Stimulated activated CD4-positive, alpha-beta T cell treated with anti-CD3 and anti-CD28 coated beads, Interleukin-1b, Interleukin-23, amount 100 ng/mL, for 48 hours (primary cell): Measurements from ENCODE around the gene HOXB3.
A peak's percentile ranks its signal among the peaks of the same experiment; 100 is the strongest.

Experiments used
- DNase-seq: peaks from one replicate; pipeline ENCODE4 v3.0.0-alpha.2; 2020

The HOXB3 gene

GRCh38 chr17:48625495-48626244 is 35.6 kb upstream of the HOXB3 start:
- no peak for DNase-seq

DNA sequence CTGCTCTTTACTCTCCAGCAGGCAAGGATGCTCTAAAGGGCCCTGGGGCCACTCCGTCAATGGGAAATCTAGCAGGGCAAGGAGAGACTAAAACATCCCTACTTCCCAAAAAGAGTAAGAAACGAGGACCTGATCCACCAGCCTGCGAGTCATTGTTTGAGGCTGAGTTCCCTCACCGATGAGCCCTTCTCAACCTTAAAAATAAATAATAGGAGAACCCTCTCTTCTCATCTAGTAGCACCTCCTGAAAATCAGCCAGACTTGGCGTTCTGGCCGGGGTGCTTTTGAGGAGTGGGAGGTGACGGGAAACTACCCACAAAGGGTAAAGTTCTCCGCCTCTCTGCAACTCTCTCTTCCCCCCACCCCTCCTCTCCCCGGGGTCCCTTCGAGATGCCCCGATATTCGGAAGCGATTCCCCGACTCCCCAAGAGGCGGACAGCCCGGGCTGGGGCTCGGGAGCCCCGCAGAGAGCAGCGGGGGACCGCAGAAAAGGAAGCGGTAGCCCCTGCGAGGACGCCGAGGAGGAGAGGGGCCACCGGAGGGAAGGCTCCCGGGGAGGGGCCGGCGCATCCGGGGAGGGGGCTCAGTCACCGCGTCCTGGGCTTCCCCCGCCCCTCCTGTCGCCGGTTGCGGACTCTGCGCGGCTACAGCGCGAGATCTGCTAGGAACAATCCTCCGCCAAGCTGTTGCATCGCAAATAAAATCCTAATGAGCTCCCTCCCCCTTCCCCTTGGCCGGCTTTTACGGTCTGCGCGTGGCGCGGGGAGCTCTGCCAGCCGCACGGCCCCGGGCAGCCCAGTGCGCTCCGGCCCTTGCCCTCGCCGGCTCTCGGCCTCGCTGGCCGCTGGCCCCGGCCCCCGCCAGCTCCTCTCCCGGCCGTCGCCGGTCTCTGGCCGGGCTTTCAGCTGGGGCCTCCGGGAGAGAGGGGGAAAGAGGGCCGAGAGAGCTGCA is 34.8 kb upstream of the HOXB3 start:
- no peak for DNase-seq

- no peak for DNase-seq
Observed at GRCh38 chr17:48624118-48624517, 34.1 kb upstream of the HOXB3 start.

GRCh38 chr17:48623583-48623982 is 33.5 kb upstream of the HOXB3 start:
- DNase-seq: no peak

DNA sequence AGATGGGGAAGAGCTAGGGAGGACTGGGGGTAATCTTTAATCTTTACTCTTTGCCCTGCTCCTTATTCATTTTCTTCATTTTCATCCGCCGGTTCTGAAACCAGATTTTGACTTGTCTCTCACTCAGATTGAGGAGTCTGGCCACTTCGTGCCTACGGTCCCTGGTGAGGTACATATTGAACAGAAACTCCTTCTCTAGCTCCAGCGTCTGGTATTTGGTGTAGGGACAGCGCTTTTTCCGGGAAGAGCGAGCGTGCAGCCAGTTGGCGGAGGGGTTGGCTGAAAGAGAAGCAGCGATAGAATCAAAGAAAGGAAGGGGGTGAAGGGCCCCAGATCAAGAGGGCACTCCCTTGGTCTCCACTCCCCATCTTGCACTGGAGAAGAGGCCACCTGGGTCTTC is 32.8 kb upstream of the HOXB3 start:
- no peak for DNase-seq

DNA sequence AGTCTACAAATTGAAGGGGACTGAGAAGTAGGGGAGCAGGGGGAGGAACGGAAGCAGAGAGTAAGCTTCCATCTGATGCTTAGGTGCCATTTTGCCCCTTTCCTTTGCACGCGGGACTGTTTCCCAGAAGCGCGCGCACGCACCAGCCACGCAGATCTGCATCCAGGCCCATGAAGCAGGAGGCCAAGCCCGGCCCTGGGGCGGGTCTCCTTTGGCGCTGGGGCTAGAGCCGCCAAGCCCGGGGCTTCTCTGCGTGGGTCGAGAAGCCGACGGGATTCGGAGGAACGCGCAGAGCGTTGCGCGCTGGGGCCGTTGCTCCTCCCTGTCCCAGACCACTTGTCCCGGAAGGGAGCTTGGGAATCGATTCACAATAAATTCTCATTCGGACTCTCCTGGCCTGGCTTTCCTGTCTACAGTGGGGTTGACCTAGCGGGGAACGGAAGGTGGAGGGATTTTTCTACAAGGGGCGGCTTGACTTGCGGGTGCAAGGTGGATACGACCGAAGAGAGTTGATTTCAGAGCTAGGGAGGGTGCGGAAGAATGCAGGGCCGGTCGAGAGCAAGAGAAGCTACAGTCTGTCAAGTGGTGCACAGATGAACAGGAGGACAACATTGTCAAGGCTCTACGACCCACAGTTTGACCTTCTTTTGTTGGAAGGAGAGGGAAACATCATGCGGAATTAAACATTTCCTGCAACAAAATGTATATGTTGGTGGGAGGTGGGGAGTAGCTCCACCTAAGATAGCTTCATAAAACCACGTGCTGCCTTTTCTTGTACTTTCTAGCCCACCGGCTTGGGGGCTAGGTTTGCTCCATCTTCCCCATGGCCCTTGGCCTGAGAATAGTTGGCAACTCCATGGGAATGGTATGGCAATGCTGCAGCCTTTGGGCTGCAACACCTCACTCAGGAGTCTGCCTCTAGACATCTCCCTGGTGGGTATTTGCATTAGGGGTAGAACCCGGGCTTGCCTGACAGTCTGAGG is 31.7 kb upstream of the HOXB3 start:
- no peak for DNase-seq

DNA sequence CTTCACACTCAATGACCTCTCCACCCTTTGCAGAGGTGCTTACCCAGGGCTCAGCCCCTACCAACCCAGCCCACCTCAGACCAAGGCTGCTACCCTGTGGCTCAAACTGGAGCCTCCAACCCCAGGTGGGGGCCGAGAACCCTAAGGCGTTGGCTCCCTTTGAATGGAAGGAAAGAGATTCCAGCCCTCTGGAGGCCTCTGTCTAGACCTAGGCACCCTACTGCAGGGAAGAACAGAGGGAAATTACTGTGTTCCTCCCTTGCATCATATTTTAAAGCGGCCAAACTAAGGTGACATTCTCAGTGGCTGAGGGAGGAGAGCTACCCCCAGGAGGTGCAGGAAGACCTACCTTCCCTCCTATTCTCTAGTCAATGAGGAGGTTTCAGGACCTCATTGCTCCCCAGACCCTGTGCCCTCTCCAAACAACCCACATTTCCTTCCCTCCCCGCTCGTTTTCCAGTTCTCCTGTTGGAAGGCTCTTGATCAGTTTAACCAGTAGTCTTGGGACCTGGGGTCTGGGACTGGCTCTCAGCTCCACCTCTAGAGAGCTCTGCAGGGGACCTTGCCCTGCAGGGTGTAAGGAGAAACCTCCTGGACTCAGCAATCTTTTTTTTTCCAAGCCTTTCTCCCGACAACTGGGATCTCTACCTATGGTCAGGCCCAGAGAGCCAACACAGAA is 30.6 kb upstream of the HOXB3 start:
- no peak for DNase-seq

- DNase-seq: no peak
Observed at GRCh38 chr17:48619826-48620449, 29.9 kb upstream of the HOXB3 start.

GRCh38 chr17:48618256-48618896 is 28.3 kb upstream of the HOXB3 start:
- DNase-seq: peak; percentile 81

- no peak for DNase-seq
Observed at GRCh38 chr17:48617471-48618255, 27.6 kb upstream of the HOXB3 start.

DNA sequence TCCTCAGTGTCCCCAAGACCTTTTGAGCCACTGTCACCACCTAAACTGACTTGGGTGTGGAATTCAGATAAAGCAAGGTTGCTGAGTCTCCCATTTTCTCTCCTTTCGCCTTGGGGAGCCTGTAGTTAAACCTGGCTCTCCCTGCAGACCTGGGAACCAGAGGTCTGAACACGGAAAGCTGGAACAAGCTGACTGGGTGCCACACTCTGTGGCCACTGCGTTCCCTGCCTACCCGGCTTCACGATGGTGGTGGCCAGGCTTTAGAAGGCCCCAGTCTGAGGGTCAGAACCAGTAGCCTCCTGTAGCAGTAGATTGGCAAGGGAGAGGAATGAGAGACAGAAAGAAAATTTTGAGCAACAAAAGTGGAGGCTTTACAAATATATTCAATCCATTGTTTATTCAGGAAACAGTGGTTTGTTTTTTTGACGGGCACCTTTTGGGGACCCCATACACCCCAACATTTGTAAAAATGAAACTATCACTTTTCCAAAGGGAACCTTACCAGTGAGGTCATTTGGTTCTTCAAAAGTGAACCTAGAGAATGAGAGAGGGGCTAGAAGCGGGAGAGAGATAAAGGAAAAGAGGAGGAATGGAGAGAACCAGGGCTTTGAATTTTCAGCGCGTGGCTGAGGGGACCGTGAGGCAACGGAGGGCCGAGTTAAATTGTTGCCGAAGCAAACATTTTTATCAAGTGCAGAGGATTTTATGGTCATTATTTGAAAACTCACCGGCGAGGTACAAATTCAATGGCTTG is 26.9 kb upstream of the HOXB3 start:
- no peak for DNase-seq

- no peak for DNase-seq
Observed at GRCh38 chr17:48615963-48616716, 26.1 kb upstream of the HOXB3 start.

- no peak for DNase-seq
Observed at GRCh38 chr17:48615047-48615962, 25.3 kb upstream of the HOXB3 start, which contains the start of gene HOXB8. HOXB8 (minus strand) TSS chr17:48615292; CDS start chr17:48614704, 588 bp downstream.

DNA sequence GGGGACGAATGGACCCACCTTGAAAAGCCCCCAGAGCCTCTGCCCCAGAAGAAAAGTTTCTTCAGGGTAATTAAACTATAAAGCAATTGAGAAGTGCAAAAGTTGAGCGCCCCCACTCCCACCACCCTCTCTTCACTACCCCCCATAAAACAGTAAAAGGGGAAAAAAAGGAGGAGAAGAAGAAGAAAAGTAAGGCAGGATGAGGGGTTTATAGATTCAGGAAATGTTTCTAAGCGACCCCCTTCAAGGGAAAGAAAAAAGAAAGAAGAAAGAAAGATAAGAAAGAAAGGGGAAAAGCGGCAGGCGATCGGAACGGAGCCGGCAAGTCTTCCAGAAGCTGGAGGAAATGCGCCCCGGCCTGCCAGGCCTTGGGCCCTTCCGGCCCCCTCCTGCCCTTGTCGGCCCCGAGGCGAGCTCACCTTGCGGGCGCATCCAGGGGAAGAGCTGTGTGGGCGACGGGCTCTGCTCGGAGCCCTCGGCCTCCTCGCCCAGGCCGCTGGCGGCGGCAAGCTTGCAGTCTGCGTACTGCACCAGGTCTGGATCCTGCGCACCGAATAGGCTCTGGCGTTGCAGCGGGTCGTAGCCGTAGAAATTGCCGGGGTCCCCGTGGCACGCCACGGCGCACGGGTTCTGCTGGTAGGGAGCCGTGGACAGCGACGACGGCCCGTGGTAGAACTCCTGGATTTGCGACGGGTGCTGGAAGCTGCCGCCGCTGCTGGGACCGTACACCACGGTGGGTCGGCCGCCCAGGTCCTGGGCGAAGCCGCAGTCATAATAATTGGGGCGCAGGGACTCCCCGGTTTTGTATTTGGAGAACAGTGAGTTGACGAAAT is 24.0 kb upstream of the HOXB3 start:
- no peak for DNase-seq

GRCh38 chr17:48612854-48613691 is 23.0 kb upstream of the HOXB3 start:
- DNase-seq: peak; percentile 37

DNA sequence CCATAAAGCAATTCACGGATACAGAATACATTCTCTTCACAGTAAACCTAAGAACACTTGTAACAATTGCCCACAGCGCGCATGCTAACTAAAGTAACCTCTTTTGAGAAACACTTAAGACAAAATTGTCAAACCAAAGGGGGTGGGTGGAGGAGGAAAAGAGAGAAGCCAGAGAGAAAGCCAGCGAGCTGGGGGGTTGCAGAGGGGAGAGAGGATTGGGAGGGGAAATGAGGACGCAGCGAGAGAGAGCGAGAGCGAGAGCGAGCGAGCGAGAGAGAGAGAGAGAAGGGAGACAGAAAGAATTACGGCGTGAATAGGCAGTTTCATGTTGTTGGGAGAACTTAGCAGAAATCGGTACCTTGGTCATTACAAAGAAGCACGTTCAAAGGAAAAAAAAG is 22.4 kb upstream of the HOXB3 start:
- DNase-seq: no peak
